ENCODE measurements around the gene WWC1. TPM values are rescaled to one million over a fixed set of nuclear protein-coding genes. Genes with fewer than 3 reads are reported as not detected.

The WWC1 gene
- total RNA-seq, 1 experiment from 2014 or later, result 52.6 TPM

GRCh38 chr5:168315416-168316138 is 24.1 kb downstream of the WWC1 start:
- H3K4me3 ChIP-seq (replicated peaks in 1 of 2; ENCODE audit: low read depth in 1 of 2, low read length in 2 of 2), result no peak overlapping the region
- no peak for TF ChIP-seq CEBPB (IDR thresholded peaks at IDR 0.05; ENCODE audit: low read depth)
- no peak for TF ChIP-seq REST (IDR thresholded peaks at IDR 0.05; ENCODE audit: low read depth)
- no peak for TF ChIP-seq SP1 (IDR thresholded peaks at IDR 0.05; ENCODE audit: low read depth)
- TF ChIP-seq RAD21 (IDR thresholded peaks at IDR 0.05; ENCODE audit: low read depth), result no peak
- TF ChIP-seq POLR2AphosphoS5 (IDR thresholded peaks at IDR 0.05; ENCODE audit: low read depth, low read length), result no peak
- TF ChIP-seq, protein P1, sequence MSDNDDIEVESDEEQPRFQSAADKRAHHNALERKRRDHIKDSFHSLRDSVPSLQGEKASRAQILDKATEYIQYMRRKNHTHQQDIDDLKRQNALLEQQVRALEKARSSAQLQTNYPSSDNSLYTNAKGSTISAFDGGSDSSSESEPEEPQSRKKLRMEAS (IDR thresholded peaks at IDR 0.05), result no peak
- no peak for TF ChIP-seq POLR2A (IDR thresholded peaks at IDR 0.05; ENCODE audit: borderline replicate concordance, extremely low read depth, insufficient read depth, insufficient read length)
- no peak for TF ChIP-seq ELF1 (IDR thresholded peaks at IDR 0.05; ENCODE audit: borderline replicate concordance, low read depth)
- TF ChIP-seq, protein P2, sequence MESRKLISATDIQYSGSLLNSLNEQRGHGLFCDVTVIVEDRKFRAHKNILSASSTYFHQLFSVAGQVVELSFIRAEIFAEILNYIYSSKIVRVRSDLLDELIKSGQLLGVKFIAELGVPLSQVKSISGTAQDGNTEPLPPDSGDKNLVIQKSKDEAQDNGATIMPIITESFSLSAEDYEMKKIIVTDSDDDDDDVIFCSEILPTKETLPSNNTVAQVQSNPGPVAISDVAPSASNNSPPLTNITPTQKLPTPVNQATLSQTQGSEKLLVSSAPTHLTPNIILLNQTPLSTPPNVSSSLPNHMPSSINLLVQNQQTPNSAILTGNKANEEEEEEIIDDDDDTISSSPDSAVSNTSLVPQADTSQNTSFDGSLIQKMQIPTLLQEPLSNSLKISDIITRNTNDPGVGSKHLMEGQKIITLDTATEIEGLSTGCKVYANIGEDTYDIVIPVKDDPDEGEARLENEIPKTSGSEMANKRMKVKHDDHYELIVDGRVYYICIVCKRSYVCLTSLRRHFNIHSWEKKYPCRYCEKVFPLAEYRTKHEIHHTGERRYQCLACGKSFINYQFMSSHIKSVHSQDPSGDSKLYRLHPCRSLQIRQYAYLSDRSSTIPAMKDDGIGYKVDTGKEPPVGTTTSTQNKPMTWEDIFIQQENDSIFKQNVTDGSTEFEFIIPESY (IDR thresholded peaks at IDR 0.05; ENCODE audit: extremely low read depth, insufficient replicate concordance, low read length), result no peak
- no peak for TF ChIP-seq SIN3A (IDR thresholded peaks at IDR 0.05; ENCODE audit: low read depth)
- TF ChIP-seq, protein P3, sequence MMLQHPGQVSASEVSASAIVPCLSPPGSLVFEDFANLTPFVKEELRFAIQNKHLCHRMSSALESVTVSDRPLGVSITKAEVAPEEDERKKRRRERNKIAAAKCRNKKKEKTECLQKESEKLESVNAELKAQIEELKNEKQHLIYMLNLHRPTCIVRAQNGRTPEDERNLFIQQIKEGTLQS (IDR thresholded peaks at IDR 0.05), result no peak
- no peak for TF ChIP-seq EZH2 (IDR thresholded peaks at IDR 0.05)
- TF ChIP-seq ZNF274 (IDR thresholded peaks at IDR 0.05; ENCODE audit: low read depth, low read length), result no peak
- TF ChIP-seq EGR1 (IDR thresholded peaks at IDR 0.05; ENCODE audit: low read depth), result no peak
- no peak for TF ChIP-seq TCF7L2 (IDR thresholded peaks at IDR 0.05; ENCODE audit: borderline replicate concordance, extremely low read depth, insufficient read depth, insufficient read length)
- no peak for TF ChIP-seq EZH2phosphoT487 (IDR thresholded peaks at IDR 0.05; ENCODE audit: borderline replicate concordance)
- TF ChIP-seq, protein P4, sequence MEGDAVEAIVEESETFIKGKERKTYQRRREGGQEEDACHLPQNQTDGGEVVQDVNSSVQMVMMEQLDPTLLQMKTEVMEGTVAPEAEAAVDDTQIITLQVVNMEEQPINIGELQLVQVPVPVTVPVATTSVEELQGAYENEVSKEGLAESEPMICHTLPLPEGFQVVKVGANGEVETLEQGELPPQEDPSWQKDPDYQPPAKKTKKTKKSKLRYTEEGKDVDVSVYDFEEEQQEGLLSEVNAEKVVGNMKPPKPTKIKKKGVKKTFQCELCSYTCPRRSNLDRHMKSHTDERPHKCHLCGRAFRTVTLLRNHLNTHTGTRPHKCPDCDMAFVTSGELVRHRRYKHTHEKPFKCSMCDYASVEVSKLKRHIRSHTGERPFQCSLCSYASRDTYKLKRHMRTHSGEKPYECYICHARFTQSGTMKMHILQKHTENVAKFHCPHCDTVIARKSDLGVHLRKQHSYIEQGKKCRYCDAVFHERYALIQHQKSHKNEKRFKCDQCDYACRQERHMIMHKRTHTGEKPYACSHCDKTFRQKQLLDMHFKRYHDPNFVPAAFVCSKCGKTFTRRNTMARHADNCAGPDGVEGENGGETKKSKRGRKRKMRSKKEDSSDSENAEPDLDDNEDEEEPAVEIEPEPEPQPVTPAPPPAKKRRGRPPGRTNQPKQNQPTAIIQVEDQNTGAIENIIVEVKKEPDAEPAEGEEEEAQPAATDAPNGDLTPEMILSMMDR (IDR thresholded peaks at IDR 0.05 in 2 of 3, conservative IDR thresholded peaks at IDR 0.05 in 1 of 3; ENCODE audit: borderline replicate concordance in 1 of 3, insufficient read depth in 1 of 3, low read depth in 2 of 3, low read length in 2 of 3), result no peak
- H3K9ac ChIP-seq (ENCODE audit: low read length), result peak overlapping the region; percentile 41
- intact Hi-C loops (cut with micrococcal nuclease), result no loop called here
- ATAC-seq (no peak), DNase-seq (ENCODE audit: low read depth, low spot score) (no peak)
- H4K20me1 ChIP-seq (ENCODE audit: insufficient read depth), result no peaks in the 10 kb centered on the region
- ChIA-PET POLR2A (interaction anchor here (1.4 kb wide), 1 partner anchor 9 kb away, joined by 4 read pairs; no protein-coding TSS in a partner anchor), CTCF (interaction anchor here (0.8 to 2.0 kb wide), 4 partner anchors 9 to 23 kb away, joined by 3 to 6 read pairs (median 4); no protein-coding TSS in a partner anchor), RAD21 (ENCODE audit: low non-redundant PET in 1 of 2, low total read pairs in 2 of 2, uncharacterized antibody in 2 of 2, unreplicated experiment in 2 of 2) (no interaction called here)
- peak overlapping the region; percentile 80 for H3K4me2 ChIP-seq (ENCODE audit: low read length)
- H3K27me3 ChIP-seq (ENCODE audit: insufficient read depth, low read length), result no peaks in the 10 kb centered on the region
- H3K79me2 ChIP-seq (ENCODE audit: insufficient read depth, low read length), result peaks cover 87% of the 10 kb centered on the region
- no peak overlapping the region for H2AFZ ChIP-seq (ENCODE audit: low read depth, low read length, poor library complexity, severe bottlenecking)
- no peaks in the 10 kb centered on the region for H3K36me3 ChIP-seq (ENCODE audit: control insufficient read depth in 1 of 2, insufficient read depth in 2 of 2, low read length in 2 of 2)
- peaks cover 63 to 78% of the 10 kb centered on the region in 2 experiments for H3K4me1 ChIP-seq (ENCODE audit: control insufficient read depth in 1 of 2, insufficient read depth in 2 of 2, low read length in 2 of 2)
- H3K9me3 ChIP-seq (ENCODE audit: control insufficient read depth in 1 of 2, insufficient read depth in 1 of 2, low read depth in 1 of 2, low read length in 2 of 2), result no peaks in the 10 kb centered on the region
- no peaks in the 10 kb centered on the region for H3K9me2 ChIP-seq (ENCODE audit: insufficient read depth)
- no TSS peak for BruUV-seq (replicated peaks)
- H3K27ac ChIP-seq (ENCODE audit: low read depth, low read length), result peak overlapping the region; percentile 63
